ENCODE results near the gene FOXD1.

The FOXD1 gene

GRCh38 chr5:73445665-73446630 is 2.6 kb downstream of the FOXD1 start:
- peak overlapping the region; percentile 51 for H3K4me3 ChIP-seq (ENCODE audit: control insufficient read depth, low read depth, low read length)
- DNase-seq (ENCODE audit: low read depth): no peak
- no peak for TF ChIP-seq CTCF (conservative IDR thresholded peaks at IDR 0.05; ENCODE audit: control insufficient read depth, insufficient read depth, low read depth, low read length)

GRCh38 chr5:73444499-73445438 is 3.8 kb downstream of the FOXD1 start:
- H3K4me3 ChIP-seq (ENCODE audit: control insufficient read depth, low read depth, low read length): no peak overlapping the region
- no peak for DNase-seq (ENCODE audit: low read depth)
- TF ChIP-seq CTCF (conservative IDR thresholded peaks at IDR 0.05; ENCODE audit: control insufficient read depth, insufficient read depth, low read depth, low read length): no peak

- TF ChIP-seq CTCF (conservative IDR thresholded peaks at IDR 0.05; ENCODE audit: control insufficient read depth, insufficient read depth, low read depth, low read length): no peak
- no peak for DNase-seq (ENCODE audit: low read depth)
- no peak overlapping the region for H3K4me3 ChIP-seq (ENCODE audit: control insufficient read depth, low read depth, low read length)
Measured at GRCh38 chr5:73443829-73444498, 4.6 kb downstream of the FOXD1 start.

- TF ChIP-seq CTCF (conservative IDR thresholded peaks at IDR 0.05; ENCODE audit: control insufficient read depth, insufficient read depth, low read depth, low read length): no peak
- no peak for DNase-seq (ENCODE audit: low read depth)
- no peak overlapping the region for H3K4me3 ChIP-seq (ENCODE audit: control insufficient read depth, low read depth, low read length)
Measured at GRCh38 chr5:73442996-73443627, 5.5 kb downstream of the FOXD1 start.

- H3K4me3 ChIP-seq (ENCODE audit: control insufficient read depth, low read depth, low read length): no peak overlapping the region
- no peak for TF ChIP-seq CTCF (conservative IDR thresholded peaks at IDR 0.05; ENCODE audit: control insufficient read depth, insufficient read depth, low read depth, low read length)
- DNase-seq (ENCODE audit: low read depth): no peak
Measured at GRCh38 chr5:73442231-73442811, 6.3 kb downstream of the FOXD1 start.

Measured in fibroblast of mammary gland (primary cell).